GOT3 (cell line): ENCODE data around the gene POMT1.
"Not testable (repeated sequence)": the region's sequence is repeated elsewhere in the genome, so short reads cannot be mapped to it uniquely, and the experiment has no call there.

Experiments
- DNase-seq: peaks from one replicate; lab custom pipeline; 2025; ENCODE audit warnings: mixed read lengths; lab: John Stamatoyannopoulos, UW

POMT1 gene, protein sequence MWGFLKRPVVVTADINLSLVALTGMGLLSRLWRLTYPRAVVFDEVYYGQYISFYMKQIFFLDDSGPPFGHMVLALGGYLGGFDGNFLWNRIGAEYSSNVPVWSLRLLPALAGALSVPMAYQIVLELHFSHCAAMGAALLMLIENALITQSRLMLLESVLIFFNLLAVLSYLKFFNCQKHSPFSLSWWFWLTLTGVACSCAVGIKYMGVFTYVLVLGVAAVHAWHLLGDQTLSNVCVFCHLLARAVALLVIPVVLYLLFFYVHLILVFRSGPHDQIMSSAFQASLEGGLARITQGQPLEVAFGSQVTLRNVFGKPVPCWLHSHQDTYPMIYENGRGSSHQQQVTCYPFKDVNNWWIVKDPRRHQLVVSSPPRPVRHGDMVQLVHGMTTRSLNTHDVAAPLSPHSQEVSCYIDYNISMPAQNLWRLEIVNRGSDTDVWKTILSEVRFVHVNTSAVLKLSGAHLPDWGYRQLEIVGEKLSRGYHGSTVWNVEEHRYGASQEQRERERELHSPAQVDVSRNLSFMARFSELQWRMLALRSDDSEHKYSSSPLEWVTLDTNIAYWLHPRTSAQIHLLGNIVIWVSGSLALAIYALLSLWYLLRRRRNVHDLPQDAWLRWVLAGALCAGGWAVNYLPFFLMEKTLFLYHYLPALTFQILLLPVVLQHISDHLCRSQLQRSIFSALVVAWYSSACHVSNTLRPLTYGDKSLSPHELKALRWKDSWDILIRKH

GRCh38 chr9:131502781-131503625 is at the start of gene POMT1:
POMT1 (plus strand) TSS chr9:131502918; CDS start chr9:131504219, 1,301 bp downstream.
- peak; percentile 53 for DNase-seq

- no peak for DNase-seq
These were observed 48.7 kb upstream of the POMT1 start for GRCh38 chr9:131454028-131454427.

DNA sequence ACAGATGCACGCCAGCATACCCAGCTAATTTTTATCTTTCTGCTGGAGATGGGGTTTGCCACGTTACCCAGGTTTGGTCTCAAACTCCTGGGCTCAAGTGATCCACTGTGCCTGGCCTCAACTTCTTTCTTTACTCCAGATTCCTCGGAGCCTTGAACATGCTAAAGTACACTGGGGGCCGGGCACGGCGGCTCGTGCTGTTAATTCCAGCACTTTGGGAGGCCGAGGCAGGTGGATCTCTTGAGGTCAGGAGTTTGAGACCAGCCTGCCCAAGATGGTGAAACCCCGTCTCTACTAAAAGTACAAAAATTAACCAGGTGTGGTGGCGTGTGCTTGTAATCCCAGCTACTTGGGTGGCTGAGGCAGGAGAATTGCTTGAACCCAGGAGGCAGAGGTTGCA is 47.1 kb upstream of the POMT1 start:
- DNase-seq: not testable (repeated sequence)

GRCh38 chr9:131457746-131458145 is 45.0 kb upstream of the POMT1 start:
- no peak for DNase-seq

- DNase-seq: no peak
These were observed 43.7 kb upstream of the POMT1 start for GRCh38 chr9:131459056-131459455.

DNA sequence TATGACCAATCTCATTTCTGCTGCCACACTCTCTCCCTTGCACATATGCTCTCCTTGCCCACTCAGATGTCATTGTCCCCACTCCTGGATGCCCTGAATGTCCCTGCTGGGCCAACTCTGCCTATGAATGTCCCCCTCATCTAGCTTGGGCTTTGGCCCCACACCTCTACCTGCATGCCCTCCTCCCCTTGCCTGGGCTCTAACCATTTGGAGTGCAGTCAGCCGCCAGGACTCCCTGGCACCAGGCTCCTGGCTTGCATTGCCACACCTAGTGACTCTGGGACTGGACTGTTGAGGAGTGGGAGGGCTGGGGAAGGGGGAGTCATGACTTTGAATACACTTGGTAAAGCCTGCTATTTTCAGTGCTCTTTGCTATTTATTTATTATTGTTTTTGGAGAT is 41.6 kb upstream of the POMT1 start:
- DNase-seq: no peak

- no peak for DNase-seq
These were observed 38.2 kb upstream of the POMT1 start for GRCh38 chr9:131464354-131465000.

- no peak for DNase-seq
These were observed 37.3 kb upstream of the POMT1 start for GRCh38 chr9:131465401-131465800.

- no peak for DNase-seq
These were observed 35.3 kb upstream of the POMT1 start for GRCh38 chr9:131467214-131467935.

DNA sequence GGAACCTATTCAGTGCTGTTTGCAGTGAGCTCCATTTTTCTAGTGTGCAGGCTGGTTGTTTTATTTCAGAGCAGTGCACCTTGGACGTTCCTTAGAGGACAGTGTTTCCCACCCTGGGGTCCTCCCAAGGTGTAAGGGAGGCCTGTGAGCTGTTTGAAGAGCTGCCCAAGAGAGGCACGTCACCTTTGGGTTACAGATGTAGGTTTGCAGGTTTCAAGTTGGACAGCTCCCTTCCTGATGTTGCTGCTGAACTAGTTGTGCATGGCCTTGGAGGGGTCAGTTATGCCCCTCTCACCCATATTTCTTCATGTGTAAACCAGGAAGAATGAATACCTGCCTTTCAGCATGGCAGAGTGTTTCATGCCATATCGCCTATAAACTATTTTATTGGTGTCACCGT is 34.7 kb upstream of the POMT1 start:
- no peak for DNase-seq

- no peak for DNase-seq
These were observed 33.4 kb upstream of the POMT1 start for GRCh38 chr9:131469356-131469755.

GRCh38 chr9:131469951-131470350 is 32.8 kb upstream of the POMT1 start:
- DNase-seq: no peak

DNA sequence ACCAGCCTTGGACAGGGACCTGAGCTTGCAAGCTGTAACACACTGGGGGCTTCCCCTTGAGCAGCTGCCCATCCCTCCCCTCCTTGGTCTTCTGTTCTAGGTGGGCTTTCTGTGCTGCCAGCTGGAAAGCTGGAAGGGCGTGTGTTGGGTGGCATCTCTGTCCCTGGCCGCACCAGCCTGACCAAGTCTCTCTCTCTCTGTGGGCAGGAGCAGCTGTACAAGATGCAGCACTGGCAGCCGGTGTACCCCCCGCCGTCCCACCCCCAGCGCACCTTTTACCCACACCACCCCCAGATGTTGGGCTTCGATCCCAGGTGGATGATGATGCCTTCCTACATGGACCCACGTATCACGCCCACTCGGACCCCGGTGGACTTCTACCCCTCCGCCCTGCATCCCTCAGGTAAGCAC is 32.1 kb upstream of the POMT1 start:
- no peak for DNase-seq

- not testable (repeated sequence) for DNase-seq
These were observed 30.6 kb upstream of the POMT1 start for GRCh38 chr9:131472085-131472484.

GRCh38 chr9:131473198-131473885 is 29.4 kb upstream of the POMT1 start:
- DNase-seq: no peak

DNA sequence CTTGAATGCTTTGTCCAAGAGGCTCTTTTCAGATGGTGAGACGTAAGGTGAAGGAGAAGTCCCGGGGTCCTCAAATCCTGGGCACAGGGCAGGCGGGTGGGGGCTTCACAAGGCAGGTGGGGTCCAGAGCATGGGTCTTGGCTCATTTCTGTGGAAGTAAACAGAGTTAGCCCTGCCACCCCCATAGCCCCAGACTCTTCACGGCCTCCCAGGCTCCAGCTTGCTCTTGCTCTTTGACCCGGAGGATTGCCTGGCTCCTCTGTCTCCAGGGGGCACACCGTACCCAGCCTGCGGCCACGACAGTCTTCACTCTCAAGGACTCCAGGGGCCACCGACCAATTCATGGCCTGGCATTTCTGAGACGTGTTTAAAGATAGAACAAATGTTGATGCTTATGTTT is 28.8 kb upstream of the POMT1 start:
- DNase-seq: no peak

GRCh38 chr9:131474711-131475110 is 28.0 kb upstream of the POMT1 start:
- DNase-seq: no peak

GRCh38 chr9:131475111-131475955 is 27.4 kb upstream of the POMT1 start:
- DNase-seq: no peak

- no peak for DNase-seq
These were observed 26.6 kb upstream of the POMT1 start for GRCh38 chr9:131475956-131476776.
